Panc1 (cell line): Measurements from ENCODE around the gene ELMO1. TPM values are rescaled to one million over a fixed set of nuclear protein-coding genes. Genes with fewer than 3 reads are reported as not detected.

Experiments
- ATAC-seq: fragments of 200-7000 bp; cut with Tn5 transposase; 2 replicates; pipeline ENCODE4 v1.9.1; 2020; ENCODE audit warnings: mild to moderate bottlenecking, moderate library complexity
- BruUV-seq: library from RNA; stranded (reverse); fragments of 400-500 nt; replicated peaks from 2 replicates; lab custom pipeline; 2021; lab: Mats Ljungman, UMichigan
- CTCF ChIA-PET: fragments of 300-600 bp; sonication (Branson Sonifier 250); formaldehyde crosslinking; loops from one replicate; lab custom pipeline; 2022; ENCODE audit warnings: antibody characterized with exemption; lab: Charles Lee
- POLR2A ChIA-PET: fragments of 300-600 bp; sonication (Branson Sonifier 250); formaldehyde crosslinking; loops from one replicate; lab custom pipeline; 2022; ENCODE audit warnings: antibody characterized with exemption; lab: Charles Lee
- DNase-seq: peaks from one replicate; pipeline ENCODE4 v3.0.0-alpha.2; 2010; ENCODE audit warnings: low read depth, low spot score
- H3K27ac ChIP-seq: 2 replicates; pipeline ENCODE4 v1.5.1; 2011; ENCODE audit warnings: mild to moderate bottlenecking, low read length, inconsistent platforms
- H3K27me3 ChIP-seq: fragments of 200-500 bp; sonication (Bioruptor generic); 2 replicates; pipeline ENCODE4 v1.6.0; 2014; ENCODE audit warnings: low read length, inconsistent platforms; ENCODE audit not compliant: control insufficient read depth, insufficient read depth
- H3K36me3 ChIP-seq: fragments of 200-500 bp; sonication (Bioruptor generic); 2 replicates; pipeline ENCODE4 v1.5.1; 2014; ENCODE audit warnings: inconsistent platforms, mild to moderate bottlenecking, low read length, moderate library complexity; ENCODE audit not compliant: control insufficient read depth, insufficient read depth
- H3K4me1 ChIP-seq: 2 replicates; pipeline ENCODE4 v1.5.1; 2011; ENCODE audit warnings: inconsistent platforms, mild to moderate bottlenecking, low read length, moderate library complexity; ENCODE audit not compliant: control insufficient read depth, insufficient read depth
- H3K4me3 ChIP-seq, 2 experiments: 2 replicates each; pipeline ENCODE4 v1.5.1; 2011 to 2012; ENCODE audit warnings: low read depth in 2 of 2, low read length in 2 of 2, mild to moderate bottlenecking in 2 of 2, inconsistent platforms in 1 of 2, moderate library complexity in 1 of 2
- H3K9me3 ChIP-seq: fragments of 200-500 bp; sonication (Bioruptor generic); 2 replicates; pipeline ENCODE4 v1.5.1; 2014; ENCODE audit warnings: low read depth, mild to moderate bottlenecking, inconsistent platforms, low read length, moderate library complexity; ENCODE audit not compliant: control insufficient read depth, insufficient read depth
- POLR2AphosphoS5 ChIP-seq: IDR thresholded peaks from 2 replicates; pipeline ENCODE4 v1.6.1; 2012; ENCODE audit warnings: mild to moderate bottlenecking, low read depth, low read length, moderate library complexity
- SIN3A ChIP-seq: IDR thresholded peaks from 2 replicates; pipeline ENCODE4 v1.6.1; 2012; ENCODE audit warnings: low read depth, mild to moderate bottlenecking, low read length, moderate library complexity, borderline replicate concordance; ENCODE audit not compliant: insufficient read depth
- TCF7L2 ChIP-seq: IDR thresholded peaks from 2 replicates; pipeline ENCODE4 v1.6.1; 2011; ENCODE audit warnings: mild to moderate bottlenecking, low read depth, low read length, inconsistent platforms
- in situ Hi-C: cut with HindIII; loops from 2 replicates; pipeline ENCODE4 v1.10.0; 2016; ENCODE audit warnings: low sequenced_read_pairs, low pct_unique_long_range_greater_than_20kb
- intact Hi-C: fragments of 100-400 bp; cut with micrococcal nuclease; formaldehyde crosslinking; loops from one replicate; pipeline ENCODE4 v1.10.0; 2022; ENCODE audit not compliant: unreplicated experiment
- total RNA-seq: library from RNA; stranded (reverse); gene quantifications from one replicate; pipeline ENCODE4 v1.2.1, GENCODE V29; 2021; ENCODE audit not compliant: unreplicated experiment
- TF ChIP-seq, protein P1 (sequence below): fragments of 450-650 bp; IDR thresholded peaks from 2 replicates; pipeline ENCODE4 v1.5.1; 2017; ENCODE audit warnings: mild to moderate bottlenecking
- TF ChIP-seq, protein P2 (sequence below), 2 experiments: IDR thresholded peaks; 2 replicates each; pipeline ENCODE4 v1.6.1; 2011 to 2012; ENCODE audit warnings: low read depth in 2 of 2, control low read depth in 1 of 2, low read length in 1 of 2, mild to moderate bottlenecking in 1 of 2, moderate library complexity in 1 of 2; ENCODE audit not compliant: insufficient read depth in 1 of 2

Gene ELMO1
- total RNA-seq, 1 experiment from 2014 or later, result 0.80 TPM

DNA sequence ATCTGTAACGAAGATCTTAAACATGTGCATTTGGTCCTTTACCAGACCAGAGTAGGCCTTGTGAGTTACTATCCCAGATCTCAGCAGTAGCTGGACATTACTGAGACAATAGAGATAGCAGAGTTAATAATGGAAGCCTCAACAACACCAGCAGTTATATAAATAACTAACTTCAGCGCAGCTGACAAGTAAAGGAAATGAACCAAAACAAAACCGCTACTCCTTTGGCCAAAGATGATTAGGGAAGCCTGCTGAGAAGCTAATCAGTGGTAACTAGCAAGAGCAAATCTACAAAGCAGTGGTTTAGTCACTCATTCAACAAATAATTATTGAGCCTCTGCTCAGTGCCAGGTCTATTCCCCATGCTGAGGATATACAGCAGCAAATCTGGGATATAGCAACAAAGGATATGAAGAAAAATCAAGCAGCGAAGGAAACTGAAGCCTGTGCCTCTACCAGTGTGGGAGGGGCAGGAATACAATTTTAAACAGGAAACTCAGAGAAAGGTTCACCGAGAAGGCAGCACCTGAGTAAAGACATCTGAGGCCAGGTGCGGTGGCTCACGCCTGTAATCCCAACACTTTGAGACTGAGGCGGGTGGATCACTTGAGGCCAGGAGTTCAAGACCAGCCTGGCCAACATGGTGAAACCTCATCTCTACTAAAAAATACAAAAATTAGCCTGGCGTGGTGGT, 103.6 kb downstream of the ELMO1 start:
- Histone ChIP-seq H3K4me3 (no peak overlapping the region), H3K36me3 (no peaks in the 10 kb centered on the region), H3K4me1 (no peaks in the 10 kb centered on the region), H3K27me3 (peaks cover 2% of the 10 kb centered on the region; the same call in 1 of the 2 replicates), H3K27ac (no peak overlapping the region), H3K9me3 (no peaks in the 10 kb centered on the region)
- DNase-seq (no peak), ATAC-seq (no peak)
- intact Hi-C loops, result no loop called here
- TF ChIP-seq, protein P1, sequence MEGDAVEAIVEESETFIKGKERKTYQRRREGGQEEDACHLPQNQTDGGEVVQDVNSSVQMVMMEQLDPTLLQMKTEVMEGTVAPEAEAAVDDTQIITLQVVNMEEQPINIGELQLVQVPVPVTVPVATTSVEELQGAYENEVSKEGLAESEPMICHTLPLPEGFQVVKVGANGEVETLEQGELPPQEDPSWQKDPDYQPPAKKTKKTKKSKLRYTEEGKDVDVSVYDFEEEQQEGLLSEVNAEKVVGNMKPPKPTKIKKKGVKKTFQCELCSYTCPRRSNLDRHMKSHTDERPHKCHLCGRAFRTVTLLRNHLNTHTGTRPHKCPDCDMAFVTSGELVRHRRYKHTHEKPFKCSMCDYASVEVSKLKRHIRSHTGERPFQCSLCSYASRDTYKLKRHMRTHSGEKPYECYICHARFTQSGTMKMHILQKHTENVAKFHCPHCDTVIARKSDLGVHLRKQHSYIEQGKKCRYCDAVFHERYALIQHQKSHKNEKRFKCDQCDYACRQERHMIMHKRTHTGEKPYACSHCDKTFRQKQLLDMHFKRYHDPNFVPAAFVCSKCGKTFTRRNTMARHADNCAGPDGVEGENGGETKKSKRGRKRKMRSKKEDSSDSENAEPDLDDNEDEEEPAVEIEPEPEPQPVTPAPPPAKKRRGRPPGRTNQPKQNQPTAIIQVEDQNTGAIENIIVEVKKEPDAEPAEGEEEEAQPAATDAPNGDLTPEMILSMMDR, result no peak
- TF ChIP-seq SIN3A (no peak), POLR2AphosphoS5 (no peak), TCF7L2 (no peak)
- TF ChIP-seq, protein P2, sequence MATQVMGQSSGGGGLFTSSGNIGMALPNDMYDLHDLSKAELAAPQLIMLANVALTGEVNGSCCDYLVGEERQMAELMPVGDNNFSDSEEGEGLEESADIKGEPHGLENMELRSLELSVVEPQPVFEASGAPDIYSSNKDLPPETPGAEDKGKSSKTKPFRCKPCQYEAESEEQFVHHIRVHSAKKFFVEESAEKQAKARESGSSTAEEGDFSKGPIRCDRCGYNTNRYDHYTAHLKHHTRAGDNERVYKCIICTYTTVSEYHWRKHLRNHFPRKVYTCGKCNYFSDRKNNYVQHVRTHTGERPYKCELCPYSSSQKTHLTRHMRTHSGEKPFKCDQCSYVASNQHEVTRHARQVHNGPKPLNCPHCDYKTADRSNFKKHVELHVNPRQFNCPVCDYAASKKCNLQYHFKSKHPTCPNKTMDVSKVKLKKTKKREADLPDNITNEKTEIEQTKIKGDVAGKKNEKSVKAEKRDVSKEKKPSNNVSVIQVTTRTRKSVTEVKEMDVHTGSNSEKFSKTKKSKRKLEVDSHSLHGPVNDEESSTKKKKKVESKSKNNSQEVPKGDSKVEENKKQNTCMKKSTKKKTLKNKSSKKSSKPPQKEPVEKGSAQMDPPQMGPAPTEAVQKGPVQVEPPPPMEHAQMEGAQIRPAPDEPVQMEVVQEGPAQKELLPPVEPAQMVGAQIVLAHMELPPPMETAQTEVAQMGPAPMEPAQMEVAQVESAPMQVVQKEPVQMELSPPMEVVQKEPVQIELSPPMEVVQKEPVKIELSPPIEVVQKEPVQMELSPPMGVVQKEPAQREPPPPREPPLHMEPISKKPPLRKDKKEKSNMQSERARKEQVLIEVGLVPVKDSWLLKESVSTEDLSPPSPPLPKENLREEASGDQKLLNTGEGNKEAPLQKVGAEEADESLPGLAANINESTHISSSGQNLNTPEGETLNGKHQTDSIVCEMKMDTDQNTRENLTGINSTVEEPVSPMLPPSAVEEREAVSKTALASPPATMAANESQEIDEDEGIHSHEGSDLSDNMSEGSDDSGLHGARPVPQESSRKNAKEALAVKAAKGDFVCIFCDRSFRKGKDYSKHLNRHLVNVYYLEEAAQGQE (IDR thresholded peaks at IDR 0.05; ENCODE audit: insufficient read depth in 1 of 2, low read depth in 2 of 2, low read length in 1 of 2), result no peak
- in situ Hi-C loops, result no loop called here
- BruUV-seq, result no TSS peak
- CTCF ChIA-PET, result no interaction called here
- POLR2A ChIA-PET, result no interaction called here

DNA sequence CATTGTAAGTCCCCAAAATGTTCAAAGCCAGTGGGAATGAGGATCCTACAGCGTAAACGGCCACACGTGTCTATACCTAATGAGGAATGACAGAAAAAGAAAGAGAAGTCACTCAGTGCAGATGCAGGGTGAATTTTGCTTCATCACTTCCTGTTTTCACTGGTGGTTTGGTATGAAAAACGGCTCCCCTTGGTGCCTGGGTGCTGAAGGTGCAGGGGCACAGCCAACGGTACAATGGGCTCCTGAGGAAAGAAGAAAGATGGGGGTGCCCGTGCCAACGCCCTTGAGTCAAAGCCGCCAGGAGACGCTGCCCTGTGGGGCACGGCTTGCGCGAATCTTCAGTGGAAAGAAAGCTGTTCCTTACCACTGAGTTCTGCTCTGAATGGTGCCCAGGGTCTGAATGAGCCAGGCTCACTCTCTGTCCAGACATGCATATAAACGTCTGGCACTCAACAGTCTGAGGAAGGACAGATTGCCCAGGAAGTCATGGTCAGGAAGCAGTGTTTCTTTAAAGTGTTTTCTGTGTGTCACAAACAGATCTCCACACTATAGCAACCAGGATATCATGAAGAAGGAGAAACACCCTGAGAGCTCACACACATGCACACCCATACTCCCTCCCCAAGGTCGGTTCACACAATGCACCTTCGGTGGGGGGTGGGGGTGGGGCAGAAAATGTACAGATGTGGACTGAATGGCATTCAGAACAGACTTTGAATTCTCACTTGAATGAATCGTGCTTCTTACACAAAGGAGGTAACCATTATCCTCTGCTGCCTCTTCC, 105.8 kb downstream of the ELMO1 start:
- TF ChIP-seq, protein P1, result no peak
- no peak for TF ChIP-seq SIN3A
- TF ChIP-seq TCF7L2, result no peak
- TF ChIP-seq, protein P2 (IDR thresholded peaks at IDR 0.05; ENCODE audit: insufficient read depth in 1 of 2, low read depth in 2 of 2, low read length in 1 of 2), result no peak
- no peak for TF ChIP-seq POLR2AphosphoS5
- H3K36me3 ChIP-seq, result no peaks in the 10 kb centered on the region
- no peak for DNase-seq
- intact Hi-C loops, result no loop called here
- no peaks in the 10 kb centered on the region for H3K4me1 ChIP-seq
- H3K4me3 ChIP-seq, result no peak overlapping the region
- in situ Hi-C loops, result no loop called here
- ChIA-PET CTCF (interaction anchor here (0.7 kb wide), 1 partner anchor 376 kb away, joined by 3 read pairs; no protein-coding TSS in a partner anchor), POLR2A (no interaction called here)
- no TSS peak for BruUV-seq
- H3K27ac ChIP-seq, result no peak overlapping the region
- peaks cover 2% of the 10 kb centered on the region; the same call in 1 of the 2 replicates for H3K27me3 ChIP-seq
- H3K9me3 ChIP-seq, result no peaks in the 10 kb centered on the region
- ATAC-seq, result no peak
